Adrenal gland (tissue), 5 donors: ENCODE data around the gene CNST.

Experiments used
- CTCF ChIP-seq, 6 experiments: fragments of 450-650 bp in 4 of 6; fragments of 200-600 bp in 2 of 6; sonication (generic) in 1 of 6; IDR thresholded peaks; 1 replicate in 5 of 6; 2 replicates in 1 of 6; pipeline versions ENCODE4 v1.5.1 to v1.8.0; 2016 to 2021; ENCODE audit warnings: antibody characterized with exemption in 6 of 6, mild to moderate bottlenecking in 2 of 6, moderate library complexity in 1 of 6
- POLR2A ChIP-seq, 2 donors: fragments of 450-650 bp; IDR thresholded peaks; one replicate each; pipeline ENCODE4 v1.6.1; 2017; ENCODE audit warnings: antibody characterized with exemption in 2 of 2, mild to moderate bottlenecking in 2 of 2, moderate library complexity in 1 of 2
- donor health status: DM: no; HTN: no; CAD: no.

GRCh38 chr1:246528933-246529731, 37.1 kb upstream of the CNST start:
- TF ChIP-seq CTCF (IDR thresholded peaks at IDR 0.05) (no peak), POLR2A (IDR thresholded peaks at IDR 0.05) (no peak)
